ENCODE measurements around the gene TRIM44.

- no peak for TF ChIP-seq CTCF (IDR thresholded peaks at IDR 0.05)
- TF ChIP-seq POLR2A (IDR thresholded peaks at IDR 0.05) = no peak
- TF ChIP-seq EP300 (IDR thresholded peaks at IDR 0.05) = no peak
These were observed 30.7 kb upstream of the TRIM44 start for GRCh38 chr11:35631891-35632290.
